ENCODE data around the gene KLK13.

DNA sequence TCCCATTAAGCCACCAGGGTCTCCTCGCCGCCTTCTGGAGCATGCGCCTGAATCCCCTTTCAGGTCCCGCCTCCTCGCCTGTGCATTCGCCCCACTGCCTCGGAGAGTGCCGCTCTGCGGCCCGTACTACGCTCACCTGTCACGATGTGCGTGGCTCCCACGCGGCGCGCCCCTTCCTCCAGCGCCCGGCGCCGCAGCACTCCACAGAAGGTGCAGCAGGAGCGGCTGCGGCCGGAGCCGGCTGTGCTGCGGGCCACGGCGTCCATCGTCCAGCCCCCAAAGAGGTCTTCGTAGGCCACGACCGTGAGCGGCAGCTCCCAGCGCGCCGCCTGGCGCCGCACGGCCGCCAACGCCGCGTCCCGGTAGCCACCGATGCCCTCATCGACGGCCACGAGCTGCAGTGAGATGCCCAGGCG, 39.0 kb upstream of the KLK13 start:
- no peak for TF ChIP-seq POLR2A (IDR thresholded peaks at IDR 0.05)
- no peak for TF ChIP-seq CTCF (IDR thresholded peaks at IDR 0.05)
